ENCODE results near the gene SIRT7.

SIRT7 gene

GRCh38 chr17:81927653-81928543, 9.9 kb upstream of the SIRT7 start, which contains the start of gene MAFG:
MAFG (minus strand) TSS chr17:81927735; CDS start chr17:81923185, 4,550 bp downstream.
- Histone ChIP-seq H3K27ac (replicated peaks) (peak within 1 kb of the TSS; percentile 92), H3K27me3 (ENCODE audit: insufficient read depth, poor library complexity, severe bottlenecking) (no peaks in the 10 kb centered on the region), H3K4me3 (replicated peaks; ENCODE audit: insufficient read depth, low read length) (peak within 1 kb of the TSS; percentile 76)
- TF ChIP-seq SPI1 (IDR thresholded peaks at IDR 0.05; ENCODE audit: borderline replicate concordance, low read depth) = peak; percentile 30; the same call in 1 of the 2 replicates
- TF ChIP-seq GABPA (IDR thresholded peaks at IDR 0.05; ENCODE audit: low read depth) = no peak
- peak; percentile 81 to 84 for DNase-seq (ENCODE audit: low read depth in 1 of 2, low spot score in 1 of 2)

- no peaks in the 10 kb centered on the region for H3K27me3 ChIP-seq (ENCODE audit: insufficient read depth, poor library complexity, severe bottlenecking)
- peak overlapping the region; percentile 92 for H3K27ac ChIP-seq (replicated peaks)
- peak overlapping the region; percentile 76 for H3K4me3 ChIP-seq (replicated peaks; ENCODE audit: insufficient read depth, low read length)
- TF ChIP-seq SPI1 (IDR thresholded peaks at IDR 0.05; ENCODE audit: borderline replicate concordance, low read depth) (no peak), GABPA (IDR thresholded peaks at IDR 0.05; ENCODE audit: low read depth) (no peak), REST (IDR thresholded peaks at IDR 0.05; ENCODE audit: insufficient replicate concordance, low read depth) (no peak), CTCF (IDR thresholded peaks at IDR 0.05; ENCODE audit: insufficient read depth, low read length) (no peak), POLR2AphosphoS5 (IDR thresholded peaks at IDR 0.05; ENCODE audit: low read depth) (no peak)
- no peak for DNase-seq (ENCODE audit: low read depth in 1 of 2, low spot score in 1 of 2)
These were observed 9.2 kb upstream of the SIRT7 start for GRCh38 chr17:81927152-81927652.

GRCh38 chr17:81926451-81927151, 8.6 kb upstream of the SIRT7 start:
- peak; percentile 84 to 85 for DNase-seq (ENCODE audit: low read depth in 1 of 2, low spot score in 1 of 2)

More at GRCh38 chr17:81926451-81927151, 8.6 kb upstream of the SIRT7 start:
- TF ChIP-seq GABPA (IDR thresholded peaks at IDR 0.05; ENCODE audit: low read depth) (no peak), SPI1 (IDR thresholded peaks at IDR 0.05; ENCODE audit: borderline replicate concordance, low read depth) (peak; percentile 87), CTCF (IDR thresholded peaks at IDR 0.05; ENCODE audit: insufficient read depth, low read length) (no peak), POLR2AphosphoS5 (IDR thresholded peaks at IDR 0.05; ENCODE audit: low read depth) (no peak), REST (IDR thresholded peaks at IDR 0.05; ENCODE audit: insufficient replicate concordance, low read depth) (no peak)
- Histone ChIP-seq H3K27ac (replicated peaks) (peak overlapping the region; percentile 92), H3K4me3 (replicated peaks; ENCODE audit: insufficient read depth, low read length) (peak overlapping the region; percentile 76), H3K27me3 (ENCODE audit: insufficient read depth, poor library complexity, severe bottlenecking) (no peaks in the 10 kb centered on the region)

All from HL-60 (cell line).